Neutrophil (primary cell): ENCODE data around the gene ESYT3.

Source experiments
- H3K27ac ChIP-seq: fragments of 200-600 bp; sonication (generic); 2 replicates; pipeline ENCODE4 v1.5.1; 2016; ENCODE audit warnings: mild to moderate bottlenecking, moderate library complexity
- H3K27me3 ChIP-seq: fragments of 200-600 bp; sonication (generic); 2 replicates; pipeline ENCODE4 v1.6.0; 2016; ENCODE audit warnings: mild to moderate bottlenecking
- H3K36me3 ChIP-seq: fragments of 200-600 bp; sonication (generic); 2 replicates; pipeline ENCODE4 v1.5.1; 2017
- H3K4me1 ChIP-seq, 2 experiments: fragments of 200-600 bp in 1 of 2; sonication (generic) in 1 of 2; 1 replicate in 1 of 2; 2 replicates in 1 of 2; pipeline versions ENCODE4 v1.5.1 to v1.6.1; 2013 to 2016; ENCODE audit warnings: low read depth in 1 of 2, low read length in 1 of 2, mild to moderate bottlenecking in 1 of 2, moderate library complexity in 1 of 2; ENCODE audit not compliant: control insufficient read depth in 1 of 2, insufficient read depth in 1 of 2
- H3K4me3 ChIP-seq, 2 experiments: fragments of 200-600 bp in 1 of 2; sonication (generic) in 1 of 2; 1 replicate in 1 of 2; 2 replicates in 1 of 2; pipeline ENCODE4 v1.5.1; 2013 to 2016; ENCODE audit warnings: low read depth in 1 of 2, low read length in 1 of 2, mild to moderate bottlenecking in 1 of 2, moderate library complexity in 1 of 2
- H3K9me3 ChIP-seq: fragments of 200-600 bp; sonication (generic); 2 replicates; pipeline ENCODE4 v1.5.1; 2016
- TF ChIP-seq, protein P1 (sequence below): fragments of 200-600 bp; sonication (generic); IDR thresholded peaks from 2 replicates; pipeline ENCODE4 v1.5.1; 2016; ENCODE audit warnings: antibody characterized with exemption

ESYT3 gene

DNA sequence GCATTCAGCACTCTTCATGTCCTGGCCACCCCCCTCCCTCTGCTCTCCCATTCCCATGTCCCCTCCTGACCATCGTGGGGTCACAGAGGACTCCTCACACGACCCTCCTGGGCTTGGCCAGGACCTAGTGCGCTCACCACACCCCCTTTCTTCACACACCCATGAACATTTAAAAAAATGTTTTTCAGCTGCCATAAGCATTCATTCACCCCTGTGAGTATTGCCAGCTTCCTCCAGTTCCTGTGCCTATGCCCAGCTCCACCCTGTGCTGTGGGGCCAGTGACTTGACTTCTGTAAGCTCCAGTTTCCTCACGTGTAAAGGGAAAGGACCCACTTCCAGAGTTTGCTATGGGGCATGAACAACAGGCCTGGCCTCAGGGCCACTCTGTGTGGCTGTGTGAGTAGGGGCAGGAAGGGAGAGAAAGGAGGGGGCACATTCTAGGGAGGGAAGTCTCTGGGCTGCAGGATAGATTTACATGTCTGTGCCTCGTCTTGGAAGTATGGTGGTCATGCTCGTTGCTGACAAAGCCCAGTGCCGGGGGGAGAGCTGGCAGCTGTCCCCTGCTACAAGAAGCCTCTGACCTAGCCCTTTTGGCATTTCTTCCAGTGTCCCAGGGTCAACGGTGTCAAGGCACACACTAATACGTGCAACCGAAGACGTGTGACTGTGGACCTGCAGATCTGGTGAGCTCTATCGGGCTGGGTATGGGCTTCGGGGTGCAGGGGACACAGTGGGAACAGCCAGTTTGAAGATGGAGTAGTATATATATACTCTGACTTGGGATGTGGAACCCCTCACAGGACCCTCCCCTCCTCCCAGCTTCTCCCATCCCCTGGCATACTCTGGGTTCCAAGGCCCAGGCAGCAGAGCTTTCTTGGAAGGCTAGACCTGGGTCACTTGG lies 22.8 kb downstream of the ESYT3 start:
- Histone ChIP-seq H3K27ac (no peak overlapping the region), H3K36me3 (no peaks in the 10 kb centered on the region), H3K4me1 (no peaks in the 10 kb centered on the region), H3K4me3 (no peak overlapping the region), H3K27me3 (no peaks in the 10 kb centered on the region), H3K9me3 (no peaks in the 10 kb centered on the region)
- TF ChIP-seq, protein P1, sequence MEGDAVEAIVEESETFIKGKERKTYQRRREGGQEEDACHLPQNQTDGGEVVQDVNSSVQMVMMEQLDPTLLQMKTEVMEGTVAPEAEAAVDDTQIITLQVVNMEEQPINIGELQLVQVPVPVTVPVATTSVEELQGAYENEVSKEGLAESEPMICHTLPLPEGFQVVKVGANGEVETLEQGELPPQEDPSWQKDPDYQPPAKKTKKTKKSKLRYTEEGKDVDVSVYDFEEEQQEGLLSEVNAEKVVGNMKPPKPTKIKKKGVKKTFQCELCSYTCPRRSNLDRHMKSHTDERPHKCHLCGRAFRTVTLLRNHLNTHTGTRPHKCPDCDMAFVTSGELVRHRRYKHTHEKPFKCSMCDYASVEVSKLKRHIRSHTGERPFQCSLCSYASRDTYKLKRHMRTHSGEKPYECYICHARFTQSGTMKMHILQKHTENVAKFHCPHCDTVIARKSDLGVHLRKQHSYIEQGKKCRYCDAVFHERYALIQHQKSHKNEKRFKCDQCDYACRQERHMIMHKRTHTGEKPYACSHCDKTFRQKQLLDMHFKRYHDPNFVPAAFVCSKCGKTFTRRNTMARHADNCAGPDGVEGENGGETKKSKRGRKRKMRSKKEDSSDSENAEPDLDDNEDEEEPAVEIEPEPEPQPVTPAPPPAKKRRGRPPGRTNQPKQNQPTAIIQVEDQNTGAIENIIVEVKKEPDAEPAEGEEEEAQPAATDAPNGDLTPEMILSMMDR, result no peak

DNA sequence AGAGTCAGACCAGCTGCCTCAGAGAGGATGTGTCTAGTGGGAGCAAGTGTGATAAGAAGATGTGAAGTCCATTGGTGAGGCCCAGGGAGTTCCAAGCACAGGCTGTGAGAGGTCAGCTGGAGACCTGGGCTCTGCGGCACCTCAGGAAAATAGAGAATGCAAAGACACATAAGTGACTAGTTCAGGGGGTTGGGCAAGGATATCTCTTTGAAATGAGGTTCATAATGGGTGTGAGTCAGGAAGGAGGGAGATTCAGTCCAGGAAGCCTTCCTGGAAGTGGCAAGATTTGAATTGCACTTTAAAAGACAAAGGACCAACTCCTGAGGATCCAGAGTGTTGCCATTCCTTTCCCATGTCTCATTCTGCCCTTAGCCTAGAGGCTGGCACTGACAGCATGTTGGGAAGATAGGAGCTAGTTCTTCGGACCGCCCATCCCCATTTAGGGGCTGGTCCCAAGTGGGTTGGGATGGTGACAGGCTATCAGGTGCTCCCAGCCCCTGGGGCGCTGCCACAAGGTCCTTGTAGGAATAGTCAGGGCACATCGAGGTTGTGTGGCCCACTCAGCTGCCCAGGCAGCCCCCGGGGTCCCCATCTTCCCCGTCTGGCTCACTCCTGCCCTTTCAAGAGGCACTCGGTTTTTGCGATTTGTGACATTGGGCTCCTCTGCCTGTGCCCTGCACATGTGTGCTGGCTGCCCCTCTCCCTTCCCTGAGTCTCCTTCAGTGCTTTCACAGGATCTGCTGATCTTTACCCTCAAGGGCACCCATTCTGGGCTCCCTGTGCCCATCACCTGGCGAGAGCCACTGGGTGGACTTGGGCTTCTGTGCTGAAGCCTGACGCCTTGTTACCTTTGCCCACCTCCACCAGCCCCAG lies 23.7 kb downstream of the ESYT3 start:
- Histone ChIP-seq H3K27ac (no peak overlapping the region), H3K4me3 (no peak overlapping the region), H3K36me3 (no peaks in the 10 kb centered on the region), H3K27me3 (no peaks in the 10 kb centered on the region), H3K9me3 (no peaks in the 10 kb centered on the region), H3K4me1 (no peaks in the 10 kb centered on the region)
- TF ChIP-seq, protein P1, result no peak

DNA sequence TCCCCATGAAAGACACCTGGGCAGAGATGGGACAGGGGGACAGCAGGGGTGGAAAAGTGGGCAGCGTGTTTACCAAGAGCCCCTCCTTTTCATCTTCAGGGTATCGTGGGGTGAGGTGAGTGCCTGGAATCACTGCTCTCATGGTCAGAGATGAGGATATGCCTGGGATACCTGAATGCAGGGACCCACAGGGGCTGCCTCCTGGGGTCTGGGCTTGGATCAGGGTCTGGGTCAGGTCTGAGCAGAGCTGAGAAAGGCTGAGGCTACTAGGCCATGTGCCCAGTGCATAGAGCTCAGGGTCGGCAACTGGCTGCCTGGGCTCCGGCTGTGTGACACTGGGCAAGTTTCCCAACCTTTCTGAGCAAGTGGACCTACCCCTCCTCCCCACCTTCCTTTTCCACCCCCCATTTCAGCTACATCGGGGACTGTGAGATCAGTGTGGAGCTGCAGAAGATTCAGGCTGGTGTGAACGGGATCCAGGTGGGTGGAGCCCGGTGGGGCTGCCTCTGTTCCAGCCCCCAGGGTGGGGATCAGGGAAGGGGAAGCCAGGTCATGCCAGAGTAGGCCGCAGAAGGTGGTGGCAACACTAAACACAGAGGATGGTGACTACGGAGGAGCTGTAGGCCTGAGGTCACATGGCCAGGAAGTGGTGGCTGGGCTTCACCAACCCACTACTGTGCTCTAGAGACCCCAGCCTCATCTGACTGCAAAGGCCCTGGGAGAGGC lies 24.5 kb downstream of the ESYT3 start:
- no peaks in the 10 kb centered on the region for H3K9me3 ChIP-seq
- H3K36me3 ChIP-seq, result no peaks in the 10 kb centered on the region
- H3K27ac ChIP-seq, result no peak overlapping the region
- TF ChIP-seq, protein P1, result no peak
- no peaks in the 10 kb centered on the region for H3K4me1 ChIP-seq
- no peak overlapping the region for H3K4me3 ChIP-seq
- no peaks in the 10 kb centered on the region for H3K27me3 ChIP-seq

DNA sequence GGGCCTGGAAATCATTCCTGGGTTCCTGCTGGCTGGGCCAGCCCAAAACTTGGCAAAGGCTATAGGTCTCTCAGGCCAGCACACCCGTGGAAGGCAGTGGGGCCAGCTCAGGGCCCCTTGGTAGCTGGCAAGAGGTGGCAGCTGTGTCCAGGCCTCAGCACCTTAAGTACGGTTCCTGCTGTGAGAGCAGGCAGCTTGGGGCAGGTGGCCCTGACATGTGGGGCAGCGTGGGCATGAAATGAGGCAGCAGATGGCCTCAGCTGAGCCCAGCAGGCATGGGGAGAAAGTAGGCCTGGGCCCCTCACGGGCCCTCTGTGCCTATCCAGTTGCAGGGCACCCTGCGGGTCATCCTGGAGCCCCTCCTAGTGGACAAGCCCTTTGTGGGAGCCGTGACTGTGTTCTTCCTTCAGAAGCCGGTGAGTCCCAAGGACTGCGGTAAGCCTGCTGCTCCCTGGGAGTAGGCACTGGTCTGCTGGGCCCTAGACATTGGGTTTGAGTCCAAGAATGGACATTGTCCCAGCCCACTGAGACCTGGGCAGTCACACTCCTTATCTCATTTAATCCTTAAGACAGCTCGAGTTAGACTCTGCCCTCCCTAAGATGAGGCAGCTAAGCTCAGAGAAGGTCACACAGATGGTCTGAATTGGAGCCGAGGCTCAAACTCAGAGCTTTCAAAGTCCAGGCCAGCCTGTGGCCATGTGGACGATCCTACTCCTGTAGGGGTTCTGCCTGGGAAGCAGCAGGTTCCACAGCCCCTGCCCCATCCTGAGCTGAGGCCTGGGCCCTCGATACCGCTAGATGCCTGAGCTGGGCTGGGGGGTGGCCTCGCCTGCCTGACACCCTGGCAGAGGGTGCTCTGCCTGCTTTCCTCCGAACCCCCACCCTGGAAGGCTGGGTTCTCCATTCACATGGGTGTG lies 25.5 kb downstream of the ESYT3 start:
- no peak overlapping the region for H3K4me3 ChIP-seq
- H3K27me3 ChIP-seq, result no peaks in the 10 kb centered on the region
- TF ChIP-seq, protein P1, result no peak
- no peaks in the 10 kb centered on the region for H3K4me1 ChIP-seq
- H3K9me3 ChIP-seq, result no peaks in the 10 kb centered on the region
- no peaks in the 10 kb centered on the region for H3K36me3 ChIP-seq
- no peak overlapping the region for H3K27ac ChIP-seq
